Ascending aorta (tissue), 2 donors: ENCODE data around the gene NRDE2. TPM values are rescaled to one million over a fixed set of nuclear protein-coding genes. Genes with fewer than 3 reads are reported as not detected.

Experiments used
- DNase-seq, 2 donors: peaks; one replicate each; pipeline ENCODE4 v3.0.0-alpha.2; 2019; ENCODE audit warnings: low spot score in 2 of 2
- H3K27ac ChIP-seq, 2 donors: fragments of 200-600 bp; sonication (generic); one replicate each; pipeline ENCODE4 v1.5.1; 2016 to 2017; ENCODE audit warnings: mild to moderate bottlenecking in 1 of 2
- H3K27me3 ChIP-seq: fragments of 200-600 bp; sonication (generic); one replicate; pipeline ENCODE4 v1.5.1; 2017
- H3K36me3 ChIP-seq, 2 donors: fragments of 200-600 bp; sonication (generic); one replicate each; pipeline ENCODE4 v1.5.1; 2016
- H3K4me1 ChIP-seq, 2 donors: fragments of 200-600 bp; sonication (generic); one replicate each; pipeline ENCODE4 v1.5.1; 2016 to 2017; ENCODE audit warnings: mild to moderate bottlenecking in 1 of 2
- H3K4me3 ChIP-seq, 2 donors: fragments of 200-600 bp; sonication (generic); one replicate each; pipeline ENCODE4 v1.5.1; 2016 to 2017; ENCODE audit warnings: mild to moderate bottlenecking in 1 of 2
- H3K9me3 ChIP-seq, 2 donors: fragments of 200-600 bp; sonication (generic); one replicate each; pipeline ENCODE4 v1.5.1; 2016
- intact Hi-C: fragments of 100-400 bp; cut with DNase I; formaldehyde crosslinking; loops from one replicate; pipeline ENCODE4 v1.15.1; 2023
- total RNA-seq: library from RNA; depleted of rRNA; stranded (reverse); fragments of >200 nt; gene quantifications from one replicate; pipeline ENCODE4 v1.1.0, GENCODE V29; 2016
- TF ChIP-seq, protein P1 (sequence below), 3 experiments: fragments of 200-600 bp in 2 of 3; fragments of 450-650 bp in 1 of 3; sonication (generic) in 2 of 3; IDR thresholded peaks; one replicate each; pipeline ENCODE4 v1.5.1; 2016 to 2019; ENCODE audit warnings: antibody characterized with exemption in 3 of 3, mild to moderate bottlenecking in 1 of 3, moderate library complexity in 1 of 3

Gene NRDE2
- total RNA-seq, 1 donor from 2014 or later = 9.2 TPM

DNA sequence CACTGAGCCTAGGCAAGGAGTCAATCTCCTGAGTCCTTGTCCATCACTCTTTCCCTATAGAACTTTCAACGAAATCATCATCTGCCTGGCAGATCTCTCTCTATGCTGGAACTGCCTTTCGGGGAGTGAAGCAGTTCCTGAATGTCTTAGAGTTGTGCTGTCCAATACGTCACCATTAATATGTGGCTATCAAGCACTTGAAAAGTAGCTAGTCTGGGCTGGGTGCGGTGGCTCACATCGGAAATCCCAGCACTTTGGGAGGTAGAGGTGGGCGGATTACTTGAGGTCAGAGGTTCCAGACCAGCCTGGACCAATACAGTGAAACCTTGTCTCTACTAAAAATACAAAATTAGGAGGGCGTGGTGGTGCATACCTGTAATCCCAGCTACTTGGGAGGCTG lies 35.1 kb downstream of the NRDE2 start:
- intact Hi-C loops = no loop called here
- DNase-seq = no peak
- peaks cover 23 to 46% of the 10 kb centered on the region in 2 donors for H3K36me3 ChIP-seq
- no peaks in the 10 kb centered on the region for H3K9me3 ChIP-seq
- H3K27me3 ChIP-seq = no peaks in the 10 kb centered on the region
- peaks cover 0 to 4% of the 10 kb centered on the region in 2 donors for H3K4me1 ChIP-seq
- H3K27ac ChIP-seq = peak overlapping the region; percentile 38 to 42
- H3K4me3 ChIP-seq = no peak overlapping the region
- TF ChIP-seq, protein P1, sequence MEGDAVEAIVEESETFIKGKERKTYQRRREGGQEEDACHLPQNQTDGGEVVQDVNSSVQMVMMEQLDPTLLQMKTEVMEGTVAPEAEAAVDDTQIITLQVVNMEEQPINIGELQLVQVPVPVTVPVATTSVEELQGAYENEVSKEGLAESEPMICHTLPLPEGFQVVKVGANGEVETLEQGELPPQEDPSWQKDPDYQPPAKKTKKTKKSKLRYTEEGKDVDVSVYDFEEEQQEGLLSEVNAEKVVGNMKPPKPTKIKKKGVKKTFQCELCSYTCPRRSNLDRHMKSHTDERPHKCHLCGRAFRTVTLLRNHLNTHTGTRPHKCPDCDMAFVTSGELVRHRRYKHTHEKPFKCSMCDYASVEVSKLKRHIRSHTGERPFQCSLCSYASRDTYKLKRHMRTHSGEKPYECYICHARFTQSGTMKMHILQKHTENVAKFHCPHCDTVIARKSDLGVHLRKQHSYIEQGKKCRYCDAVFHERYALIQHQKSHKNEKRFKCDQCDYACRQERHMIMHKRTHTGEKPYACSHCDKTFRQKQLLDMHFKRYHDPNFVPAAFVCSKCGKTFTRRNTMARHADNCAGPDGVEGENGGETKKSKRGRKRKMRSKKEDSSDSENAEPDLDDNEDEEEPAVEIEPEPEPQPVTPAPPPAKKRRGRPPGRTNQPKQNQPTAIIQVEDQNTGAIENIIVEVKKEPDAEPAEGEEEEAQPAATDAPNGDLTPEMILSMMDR (IDR thresholded peaks at IDR 0.05) = no peak

DNA sequence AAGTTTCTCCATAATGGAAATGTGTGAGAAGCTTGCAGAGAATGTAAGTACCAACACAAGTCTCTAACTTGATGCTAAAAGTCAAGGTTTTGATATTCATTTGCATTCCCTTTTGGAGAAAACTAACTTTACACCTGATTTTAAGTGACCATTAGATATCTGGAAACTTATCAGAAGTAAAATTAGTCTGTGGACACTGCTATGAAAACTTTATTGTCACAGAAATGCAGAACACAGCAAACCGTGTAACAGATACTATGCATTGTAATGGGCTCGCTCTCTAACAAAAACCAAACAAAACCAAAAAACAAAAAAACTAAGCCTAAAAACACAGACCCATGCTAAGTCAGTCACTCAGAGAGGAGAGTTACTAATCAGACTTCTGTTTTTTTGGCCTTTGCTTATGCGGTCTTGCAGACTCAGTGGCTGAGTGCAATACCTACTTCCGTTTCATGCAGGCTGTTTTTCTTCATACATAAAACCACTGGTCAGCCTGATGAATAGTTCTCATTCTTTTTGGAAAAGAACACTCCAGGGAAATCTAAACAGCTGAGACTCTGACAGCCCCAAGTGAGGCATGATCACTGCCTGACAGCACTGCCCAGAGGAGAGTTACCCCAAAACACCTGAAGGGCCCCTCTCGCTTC lies 35.7 kb downstream of the NRDE2 start:
- no peak for DNase-seq
- no peak overlapping the region for H3K4me3 ChIP-seq
- peak overlapping the region; percentile 38 to 42 for H3K27ac ChIP-seq
- TF ChIP-seq, protein P1 (IDR thresholded peaks at IDR 0.05) = no peak
- intact Hi-C loops = no loop called here
- peaks cover 0 to 1% of the 10 kb centered on the region in 2 donors for H3K4me1 ChIP-seq
- no peaks in the 10 kb centered on the region for H3K9me3 ChIP-seq
- peaks cover 27 to 51% of the 10 kb centered on the region in 2 donors for H3K36me3 ChIP-seq
- H3K27me3 ChIP-seq = no peaks in the 10 kb centered on the region

DNA sequence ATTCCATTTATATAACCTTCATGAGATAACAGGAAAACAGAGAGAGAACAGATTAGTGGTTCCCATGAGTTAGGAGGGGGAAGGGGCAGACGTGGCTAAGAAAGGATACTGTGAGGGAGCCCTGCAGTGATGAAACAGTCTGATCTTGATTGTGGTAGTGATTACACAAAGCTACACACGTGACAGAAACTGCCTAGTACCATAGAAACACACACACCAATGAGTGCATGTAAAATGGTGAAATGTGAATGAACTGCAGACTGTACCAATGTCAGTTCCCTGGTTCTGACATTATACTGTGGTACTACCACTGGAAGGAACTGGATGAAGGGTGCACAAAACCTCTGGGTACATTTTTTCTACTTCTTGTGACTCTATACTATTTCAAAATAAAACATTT lies 36.9 kb downstream of the NRDE2 start:
- no peak for DNase-seq
- Histone ChIP-seq H3K4me3 (no peak overlapping the region), H3K27me3 (no peaks in the 10 kb centered on the region), H3K27ac (no peak overlapping the region), H3K36me3 (peaks cover 36 to 59% of the 10 kb centered on the region in 2 donors), H3K4me1 (no peaks in the 10 kb centered on the region), H3K9me3 (no peaks in the 10 kb centered on the region)
- TF ChIP-seq, protein P1 (IDR thresholded peaks at IDR 0.05) = no peak
- intact Hi-C loops = no loop called here

DNA sequence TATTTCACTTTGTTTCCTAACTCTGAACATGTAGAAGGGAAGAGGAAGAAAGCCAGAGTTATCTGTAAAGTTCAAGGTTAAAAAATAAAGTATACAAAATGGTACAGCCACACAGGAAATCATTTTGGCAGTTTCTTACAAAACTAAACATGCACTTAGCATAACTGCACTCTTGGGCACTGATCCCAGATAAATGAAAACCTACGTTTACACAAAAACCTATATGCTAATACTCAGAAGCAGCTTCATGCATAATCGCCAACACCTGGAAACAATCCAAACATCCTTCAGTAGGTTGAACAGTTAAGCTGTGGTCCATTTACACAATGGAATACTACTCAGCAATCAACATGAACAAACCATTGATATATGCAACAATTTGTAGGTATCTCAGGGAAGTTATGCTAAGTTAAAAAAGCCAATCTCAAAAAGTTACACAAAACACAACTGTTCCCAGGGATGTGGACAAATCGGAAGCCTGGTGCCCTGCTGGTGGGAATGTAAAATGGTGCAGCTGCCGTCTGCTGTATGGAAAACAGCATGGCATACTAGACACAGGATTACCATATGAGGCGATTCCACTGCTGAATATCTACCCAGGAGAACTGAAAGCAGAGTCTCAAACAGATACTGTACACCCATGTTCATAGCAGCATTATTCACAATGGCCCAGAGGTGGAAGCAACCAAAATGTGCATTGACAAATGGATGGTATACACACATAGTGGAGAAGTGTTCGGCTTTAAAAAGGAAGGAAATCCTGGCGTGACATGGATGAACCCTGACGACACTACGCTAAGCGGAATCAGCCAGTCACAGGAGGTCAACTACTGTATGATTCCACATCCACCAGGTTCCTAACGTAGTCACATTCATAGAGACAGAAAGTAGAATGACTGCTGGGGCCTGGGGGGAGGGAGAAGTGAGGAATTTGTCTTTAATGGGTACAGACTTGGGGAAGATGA lies 37.7 kb downstream of the NRDE2 start:
- Histone ChIP-seq H3K9me3 (no peaks in the 10 kb centered on the region), H3K4me1 (no peaks in the 10 kb centered on the region), H3K4me3 (no peak overlapping the region), H3K36me3 (peaks cover 41 to 63% of the 10 kb centered on the region in 2 donors), H3K27me3 (no peaks in the 10 kb centered on the region), H3K27ac (no peak overlapping the region)
- TF ChIP-seq, protein P1 (IDR thresholded peaks at IDR 0.05) = no peak
- no peak for DNase-seq
- intact Hi-C loops = no loop called here

DNA sequence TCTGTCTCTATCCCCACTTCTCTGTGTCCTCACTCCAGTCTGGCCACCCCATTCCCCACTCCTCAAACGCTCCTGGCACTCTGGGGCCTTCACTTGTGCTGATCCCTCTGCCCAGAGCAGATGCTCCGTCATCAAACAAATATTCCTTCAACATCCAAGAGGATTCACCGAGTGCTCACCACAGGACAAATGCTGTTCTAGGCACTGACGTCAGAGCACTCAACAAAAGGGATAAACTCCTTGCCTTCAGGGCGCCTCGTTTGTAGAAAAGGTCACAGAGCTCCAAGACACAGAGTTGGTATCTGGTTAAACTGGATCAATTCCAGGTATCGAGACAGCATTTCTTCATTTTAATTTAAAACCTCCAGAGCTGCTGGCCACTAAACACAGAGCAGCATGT lies 40.0 kb downstream of the NRDE2 start:
- H3K4me3 ChIP-seq = no peak overlapping the region
- H3K9me3 ChIP-seq = no peaks in the 10 kb centered on the region
- H3K27me3 ChIP-seq = no peaks in the 10 kb centered on the region
- no peaks in the 10 kb centered on the region for H3K4me1 ChIP-seq
- DNase-seq = no peak
- H3K36me3 ChIP-seq = peaks cover 48 to 66% of the 10 kb centered on the region in 2 donors
- no peak overlapping the region for H3K27ac ChIP-seq
- TF ChIP-seq, protein P1 (IDR thresholded peaks at IDR 0.05) = no peak
- intact Hi-C loops = no loop called here
